ENCODE data around the gene SUN1. TPM values are rescaled to one million over a fixed set of nuclear protein-coding genes. Genes with fewer than 3 reads are reported as not detected.

SUN1 gene
- total and polyA plus RNA-seq, 2 experiments from 2014 or later: 63.3 to 145 TPM

DNA sequence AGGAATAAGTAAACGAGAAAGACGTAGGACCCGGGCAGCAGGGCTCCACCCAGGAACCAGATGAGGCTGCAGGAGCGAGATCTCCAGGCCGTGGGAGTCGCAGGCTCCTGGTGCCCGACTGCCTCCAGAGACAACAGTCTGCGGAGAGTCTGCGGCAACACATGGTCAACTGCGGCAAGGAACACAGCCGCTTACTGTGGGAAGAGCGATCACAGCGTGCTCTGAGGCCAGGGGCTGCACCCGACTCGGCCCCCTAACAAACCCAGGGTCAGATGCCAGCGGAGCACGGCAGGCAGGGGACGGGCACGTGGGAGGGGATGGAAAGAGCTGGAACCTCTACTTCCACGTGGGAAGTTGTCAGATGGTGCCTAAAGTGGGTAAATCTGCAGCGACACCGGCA lies 70.7 kb downstream of the SUN1 start:
- no peaks in the 10 kb centered on the region for H3F3A ChIP-seq (replicated peaks; ENCODE audit: low read depth)
- no peak overlapping the region for H3K4me3 ChIP-seq
- no peak overlapping the region; the same call in 2 of the 3 replicates for H3K4me3 Mint-ChIP-seq
- no peaks in the 10 kb centered on the region for H3K9me3 Mint-ChIP-seq
- no peak overlapping the region for H3K4me2 ChIP-seq
- TF ChIP-seq STAT1 (IDR thresholded peaks at IDR 0.05; ENCODE audit: unreplicated experiment): no peak
- TF ChIP-seq POLR2AphosphoS5 (IDR thresholded peaks at IDR 0.05; ENCODE audit: low read depth): no peak
- no peak for TF ChIP-seq ZNF331 (CRISPR knock-in tag; IDR thresholded peaks at IDR 0.05; ENCODE audit: low read depth)
- TF ChIP-seq, protein P1, sequence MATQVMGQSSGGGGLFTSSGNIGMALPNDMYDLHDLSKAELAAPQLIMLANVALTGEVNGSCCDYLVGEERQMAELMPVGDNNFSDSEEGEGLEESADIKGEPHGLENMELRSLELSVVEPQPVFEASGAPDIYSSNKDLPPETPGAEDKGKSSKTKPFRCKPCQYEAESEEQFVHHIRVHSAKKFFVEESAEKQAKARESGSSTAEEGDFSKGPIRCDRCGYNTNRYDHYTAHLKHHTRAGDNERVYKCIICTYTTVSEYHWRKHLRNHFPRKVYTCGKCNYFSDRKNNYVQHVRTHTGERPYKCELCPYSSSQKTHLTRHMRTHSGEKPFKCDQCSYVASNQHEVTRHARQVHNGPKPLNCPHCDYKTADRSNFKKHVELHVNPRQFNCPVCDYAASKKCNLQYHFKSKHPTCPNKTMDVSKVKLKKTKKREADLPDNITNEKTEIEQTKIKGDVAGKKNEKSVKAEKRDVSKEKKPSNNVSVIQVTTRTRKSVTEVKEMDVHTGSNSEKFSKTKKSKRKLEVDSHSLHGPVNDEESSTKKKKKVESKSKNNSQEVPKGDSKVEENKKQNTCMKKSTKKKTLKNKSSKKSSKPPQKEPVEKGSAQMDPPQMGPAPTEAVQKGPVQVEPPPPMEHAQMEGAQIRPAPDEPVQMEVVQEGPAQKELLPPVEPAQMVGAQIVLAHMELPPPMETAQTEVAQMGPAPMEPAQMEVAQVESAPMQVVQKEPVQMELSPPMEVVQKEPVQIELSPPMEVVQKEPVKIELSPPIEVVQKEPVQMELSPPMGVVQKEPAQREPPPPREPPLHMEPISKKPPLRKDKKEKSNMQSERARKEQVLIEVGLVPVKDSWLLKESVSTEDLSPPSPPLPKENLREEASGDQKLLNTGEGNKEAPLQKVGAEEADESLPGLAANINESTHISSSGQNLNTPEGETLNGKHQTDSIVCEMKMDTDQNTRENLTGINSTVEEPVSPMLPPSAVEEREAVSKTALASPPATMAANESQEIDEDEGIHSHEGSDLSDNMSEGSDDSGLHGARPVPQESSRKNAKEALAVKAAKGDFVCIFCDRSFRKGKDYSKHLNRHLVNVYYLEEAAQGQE (IDR thresholded peaks at IDR 0.05; ENCODE audit: unreplicated experiment): no peak
- TF ChIP-seq, protein P2, sequence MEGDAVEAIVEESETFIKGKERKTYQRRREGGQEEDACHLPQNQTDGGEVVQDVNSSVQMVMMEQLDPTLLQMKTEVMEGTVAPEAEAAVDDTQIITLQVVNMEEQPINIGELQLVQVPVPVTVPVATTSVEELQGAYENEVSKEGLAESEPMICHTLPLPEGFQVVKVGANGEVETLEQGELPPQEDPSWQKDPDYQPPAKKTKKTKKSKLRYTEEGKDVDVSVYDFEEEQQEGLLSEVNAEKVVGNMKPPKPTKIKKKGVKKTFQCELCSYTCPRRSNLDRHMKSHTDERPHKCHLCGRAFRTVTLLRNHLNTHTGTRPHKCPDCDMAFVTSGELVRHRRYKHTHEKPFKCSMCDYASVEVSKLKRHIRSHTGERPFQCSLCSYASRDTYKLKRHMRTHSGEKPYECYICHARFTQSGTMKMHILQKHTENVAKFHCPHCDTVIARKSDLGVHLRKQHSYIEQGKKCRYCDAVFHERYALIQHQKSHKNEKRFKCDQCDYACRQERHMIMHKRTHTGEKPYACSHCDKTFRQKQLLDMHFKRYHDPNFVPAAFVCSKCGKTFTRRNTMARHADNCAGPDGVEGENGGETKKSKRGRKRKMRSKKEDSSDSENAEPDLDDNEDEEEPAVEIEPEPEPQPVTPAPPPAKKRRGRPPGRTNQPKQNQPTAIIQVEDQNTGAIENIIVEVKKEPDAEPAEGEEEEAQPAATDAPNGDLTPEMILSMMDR (conservative IDR thresholded peaks at IDR 0.05; ENCODE audit: low read depth in 2 of 2): no peak
- TF ChIP-seq, protein P3, sequence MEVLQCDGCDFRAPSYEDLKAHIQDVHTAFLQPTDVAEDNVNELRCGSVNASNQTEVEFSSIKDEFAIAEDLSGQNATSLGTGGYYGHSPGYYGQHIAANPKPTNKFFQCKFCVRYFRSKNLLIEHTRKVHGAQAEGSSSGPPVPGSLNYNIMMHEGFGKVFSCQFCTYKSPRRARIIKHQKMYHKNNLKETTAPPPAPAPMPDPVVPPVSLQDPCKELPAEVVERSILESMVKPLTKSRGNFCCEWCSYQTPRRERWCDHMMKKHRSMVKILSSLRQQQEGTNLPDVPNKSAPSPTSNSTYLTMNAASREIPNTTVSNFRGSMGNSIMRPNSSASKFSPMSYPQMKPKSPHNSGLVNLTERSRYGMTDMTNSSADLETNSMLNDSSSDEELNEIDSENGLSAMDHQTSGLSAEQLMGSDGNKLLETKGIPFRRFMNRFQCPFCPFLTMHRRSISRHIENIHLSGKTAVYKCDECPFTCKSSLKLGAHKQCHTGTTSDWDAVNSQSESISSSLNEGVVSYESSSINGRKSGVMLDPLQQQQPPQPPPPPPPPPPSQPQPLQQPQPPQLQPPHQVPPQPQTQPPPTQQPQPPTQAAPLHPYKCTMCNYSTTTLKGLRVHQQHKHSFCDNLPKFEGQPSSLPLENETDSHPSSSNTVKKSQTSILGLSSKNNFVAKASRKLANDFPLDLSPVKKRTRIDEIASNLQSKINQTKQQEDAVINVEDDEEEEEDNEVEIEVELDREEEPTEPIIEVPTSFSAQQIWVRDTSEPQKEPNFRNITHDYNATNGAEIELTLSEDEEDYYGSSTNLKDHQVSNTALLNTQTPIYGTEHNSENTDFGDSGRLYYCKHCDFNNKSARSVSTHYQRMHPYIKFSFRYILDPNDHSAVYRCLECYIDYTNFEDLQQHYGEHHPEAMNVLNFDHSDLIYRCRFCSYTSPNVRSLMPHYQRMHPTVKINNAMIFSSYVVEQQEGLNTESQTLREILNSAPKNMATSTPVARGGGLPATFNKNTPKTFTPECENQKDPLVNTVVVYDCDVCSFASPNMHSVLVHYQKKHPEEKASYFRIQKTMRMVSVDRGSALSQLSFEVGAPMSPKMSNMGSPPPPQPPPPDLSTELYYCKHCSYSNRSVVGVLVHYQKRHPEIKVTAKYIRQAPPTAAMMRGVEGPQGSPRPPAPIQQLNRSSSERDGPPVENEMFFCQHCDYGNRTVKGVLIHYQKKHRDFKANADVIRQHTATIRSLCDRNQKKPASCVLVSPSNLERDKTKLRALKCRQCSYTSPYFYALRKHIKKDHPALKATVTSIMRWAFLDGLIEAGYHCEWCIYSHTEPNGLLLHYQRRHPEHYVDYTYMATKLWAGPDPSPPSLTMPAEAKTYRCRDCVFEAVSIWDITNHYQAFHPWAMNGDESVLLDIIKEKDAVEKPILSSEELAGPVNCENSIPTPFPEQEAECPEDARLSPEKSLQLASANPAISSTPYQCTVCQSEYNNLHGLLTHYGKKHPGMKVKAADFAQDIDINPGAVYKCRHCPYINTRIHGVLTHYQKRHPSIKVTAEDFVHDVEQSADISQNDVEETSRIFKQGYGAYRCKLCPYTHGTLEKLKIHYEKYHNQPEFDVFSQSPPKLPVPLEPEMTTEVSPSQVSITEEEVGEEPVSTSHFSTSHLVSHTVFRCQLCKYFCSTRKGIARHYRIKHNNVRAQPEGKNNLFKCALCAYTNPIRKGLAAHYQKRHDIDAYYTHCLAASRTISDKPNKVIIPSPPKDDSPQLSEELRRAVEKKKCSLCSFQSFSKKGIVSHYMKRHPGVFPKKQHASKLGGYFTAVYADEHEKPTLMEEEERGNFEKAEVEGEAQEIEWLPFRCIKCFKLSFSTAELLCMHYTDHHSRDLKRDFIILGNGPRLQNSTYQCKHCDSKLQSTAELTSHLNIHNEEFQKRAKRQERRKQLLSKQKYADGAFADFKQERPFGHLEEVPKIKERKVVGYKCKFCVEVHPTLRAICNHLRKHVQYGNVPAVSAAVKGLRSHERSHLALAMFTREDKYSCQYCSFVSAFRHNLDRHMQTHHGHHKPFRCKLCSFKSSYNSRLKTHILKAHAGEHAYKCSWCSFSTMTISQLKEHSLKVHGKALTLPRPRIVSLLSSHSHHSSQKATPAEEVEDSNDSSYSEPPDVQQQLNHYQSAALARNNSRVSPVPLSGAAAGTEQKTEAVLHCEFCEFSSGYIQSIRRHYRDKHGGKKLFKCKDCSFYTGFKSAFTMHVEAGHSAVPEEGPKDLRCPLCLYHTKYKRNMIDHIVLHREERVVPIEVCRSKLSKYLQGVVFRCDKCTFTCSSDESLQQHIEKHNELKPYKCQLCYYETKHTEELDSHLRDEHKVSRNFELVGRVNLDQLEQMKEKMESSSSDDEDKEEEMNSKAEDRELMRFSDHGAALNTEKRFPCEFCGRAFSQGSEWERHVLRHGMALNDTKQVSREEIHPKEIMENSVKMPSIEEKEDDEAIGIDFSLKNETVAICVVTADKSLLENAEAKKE (CRISPR knock-in tag; IDR thresholded peaks at IDR 0.05): no peak
- TF ChIP-seq EZH2 (IDR thresholded peaks at IDR 0.05; ENCODE audit: low read depth, unreplicated experiment): no peak
- TF ChIP-seq, protein P4, sequence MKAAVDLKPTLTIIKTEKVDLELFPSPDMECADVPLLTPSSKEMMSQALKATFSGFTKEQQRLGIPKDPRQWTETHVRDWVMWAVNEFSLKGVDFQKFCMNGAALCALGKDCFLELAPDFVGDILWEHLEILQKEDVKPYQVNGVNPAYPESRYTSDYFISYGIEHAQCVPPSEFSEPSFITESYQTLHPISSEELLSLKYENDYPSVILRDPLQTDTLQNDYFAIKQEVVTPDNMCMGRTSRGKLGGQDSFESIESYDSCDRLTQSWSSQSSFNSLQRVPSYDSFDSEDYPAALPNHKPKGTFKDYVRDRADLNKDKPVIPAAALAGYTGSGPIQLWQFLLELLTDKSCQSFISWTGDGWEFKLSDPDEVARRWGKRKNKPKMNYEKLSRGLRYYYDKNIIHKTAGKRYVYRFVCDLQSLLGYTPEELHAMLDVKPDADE (IDR thresholded peaks at IDR 0.05): no peak
- no peak for TF ChIP-seq CREB1 (CRISPR knock-in tag; IDR thresholded peaks at IDR 0.05; ENCODE audit: low read depth)
- TF ChIP-seq EZH2phosphoT487 (IDR thresholded peaks at IDR 0.05; ENCODE audit: unreplicated experiment): no peak
- TF ChIP-seq JUNB (IDR thresholded peaks at IDR 0.05; ENCODE audit: unreplicated experiment): no peak
- no peak for TF ChIP-seq ZNF114 (CRISPR knock-in tag; IDR thresholded peaks at IDR 0.05)
- no peak for TF ChIP-seq NANOG (IDR thresholded peaks at IDR 0.05; ENCODE audit: borderline replicate concordance)
- no peaks in the 10 kb centered on the region for H3K4me1 ChIP-seq (ENCODE audit: insufficient read depth)
- H3K27me3 Mint-ChIP-seq (ENCODE audit: insufficient read depth, low read depth, poor library complexity): peaks cover 16% of the 10 kb centered on the region
- no peak overlapping the region for H3K27ac Mint-ChIP-seq
- H3K27ac ChIP-seq (ENCODE audit: low read depth): no peak overlapping the region
- H3K79me2 ChIP-seq (replicated peaks; ENCODE audit: insufficient read depth): no peaks in the 10 kb centered on the region
- H2AFZ ChIP-seq: no peak overlapping the region
- H4K20me1 ChIP-seq (replicated peaks; ENCODE audit: insufficient read depth): no peaks in the 10 kb centered on the region
- H3K36me3 Mint-ChIP-seq (ENCODE audit: low read depth): no peaks in the 10 kb centered on the region
- DNase-seq (ENCODE audit: low spot score) (no peak), ATAC-seq (no peak)
- H3K9me2 ChIP-seq (ENCODE audit: insufficient read depth): no peaks in the 10 kb centered on the region
- no peaks in the 10 kb centered on the region for H3K36me3 ChIP-seq (ENCODE audit: insufficient read depth)
- no peaks in the 10 kb centered on the region; the same call in 2 of the 3 replicates for H3K4me1 Mint-ChIP-seq
- peaks cover 8% of the 10 kb centered on the region for H3K27me3 ChIP-seq (ENCODE audit: insufficient read depth)

Measured in GM23338 (cell line).